WTC11 (cell line): ENCODE data around the gene C1orf115.

Experiments used
- CREB1 ChIP-seq: sonication (generic); formaldehyde crosslinking; IDR thresholded peaks from 2 replicates; pipeline ENCODE4 v1.8.0; 2023; ENCODE audit warnings: mild to moderate bottlenecking, missing genetic modification reagents
- CTCF ChIP-seq: fragments of 200-600 bp; IDR thresholded peaks from 2 replicates; pipeline ENCODE4 v1.8.0; 2022; ENCODE audit warnings: antibody characterized with exemption
- E2F1 ChIP-seq: sonication (generic); formaldehyde crosslinking; IDR thresholded peaks from 2 replicates; pipeline ENCODE4 v1.8.0; 2022; ENCODE audit warnings: mild to moderate bottlenecking, missing genetic modification reagents
- ESRRA ChIP-seq: sonication (generic); formaldehyde crosslinking; IDR thresholded peaks from 2 replicates; pipeline ENCODE4 v1.8.1; 2022; ENCODE audit warnings: mild to moderate bottlenecking, missing genetic modification reagents, borderline replicate concordance
- FOXP4 ChIP-seq: sonication (generic); formaldehyde crosslinking; IDR thresholded peaks from 2 replicates; pipeline ENCODE4 v1.8.0; 2022; ENCODE audit warnings: mild to moderate bottlenecking, missing genetic modification reagents
- MAX ChIP-seq: sonication (generic); formaldehyde crosslinking; IDR thresholded peaks from 2 replicates; pipeline ENCODE4 v1.8.0; 2022; ENCODE audit warnings: mild to moderate bottlenecking, missing genetic modification reagents
- NR2C2 ChIP-seq: sonication (generic); formaldehyde crosslinking; IDR thresholded peaks from 2 replicates; pipeline ENCODE4 v1.8.0; 2022; ENCODE audit warnings: mild to moderate bottlenecking, missing genetic modification reagents
- STAT6 ChIP-seq: sonication (generic); formaldehyde crosslinking; conservative IDR thresholded peaks from 2 replicates; pipeline ENCODE4 v1.8.1; 2023; ENCODE audit warnings: mild to moderate bottlenecking, low read depth, missing genetic modification reagents, moderate library complexity
- ZNF138 ChIP-seq: sonication (generic); formaldehyde crosslinking; conservative IDR thresholded peaks from 2 replicates; pipeline ENCODE4 v1.8.1; 2022; ENCODE audit warnings: mild to moderate bottlenecking, moderate library complexity, missing genetic modification reagents

- no peak for TF ChIP-seq STAT6 (CRISPR knock-in tag)
- TF ChIP-seq FOXP4 (CRISPR knock-in tag), result no peak
- TF ChIP-seq CREB1 (CRISPR knock-in tag), result no peak
- TF ChIP-seq CTCF, result no peak
- no peak for TF ChIP-seq MAX
- TF ChIP-seq ZNF138 (CRISPR knock-in tag), result no peak
- TF ChIP-seq ESRRA, result no peak
- no peak for TF ChIP-seq NR2C2 (CRISPR knock-in tag)
- no peak for TF ChIP-seq E2F1 (CRISPR knock-in tag)
Measured at GRCh38 chr1:220741349-220741748, 51.2 kb downstream of the C1orf115 start.
